Subcutaneous adipose tissue (tissue), 4 donors: ENCODE data around the gene ABTB2. TPM values are rescaled to one million over a fixed set of nuclear protein-coding genes. Genes with fewer than 3 reads are reported as not detected.

ENCODE experiments used
- CTCF ChIP-seq: fragments of 450-650 bp; IDR thresholded peaks from one replicate; pipeline ENCODE4 v1.5.1; 2016; ENCODE audit warnings: low read depth, mild to moderate bottlenecking, control low read depth, antibody characterized with exemption, moderate library complexity
- total RNA-seq, 4 donors: library from RNA; depleted of rRNA; stranded (reverse); fragments of >200 nt; gene quantifications; one replicate each; pipeline ENCODE4 v1.1.0, GENCODE V29; 2016

Gene ABTB2
- total RNA-seq, 4 donors from 2014 or later: 0.88 to 1.9 (median 1.0) TPM

- no peak for TF ChIP-seq CTCF
Measured at GRCh38 chr11:34263441-34264091, 94.2 kb downstream of the ABTB2 start.

GRCh38 chr11:34262531-34263081, 95.2 kb downstream of the ABTB2 start:
- no peak for TF ChIP-seq CTCF

DNA sequence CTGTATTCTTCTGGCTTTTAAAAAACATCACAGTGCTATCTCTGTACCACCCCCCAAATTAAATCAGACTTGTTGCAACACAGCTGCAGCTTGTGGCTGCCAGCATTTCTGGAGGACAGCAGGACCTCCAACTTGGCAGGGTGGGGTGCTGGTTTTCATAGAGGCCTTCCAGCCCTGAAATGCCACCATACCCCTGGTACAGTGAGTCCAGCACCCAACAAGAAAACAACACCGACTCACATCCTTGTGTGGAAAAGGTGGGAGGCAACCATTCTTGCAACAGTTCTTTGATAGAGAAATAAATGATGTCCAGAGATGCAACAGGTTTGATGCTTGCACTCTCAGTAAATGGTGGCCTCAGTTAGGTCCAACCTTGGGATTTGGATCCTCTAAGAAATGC, 96.0 kb downstream of the ABTB2 start:
- TF ChIP-seq CTCF: no peak

GRCh38 chr11:34261095-34261494, 96.7 kb downstream of the ABTB2 start:
- TF ChIP-seq CTCF: no peak

DNA sequence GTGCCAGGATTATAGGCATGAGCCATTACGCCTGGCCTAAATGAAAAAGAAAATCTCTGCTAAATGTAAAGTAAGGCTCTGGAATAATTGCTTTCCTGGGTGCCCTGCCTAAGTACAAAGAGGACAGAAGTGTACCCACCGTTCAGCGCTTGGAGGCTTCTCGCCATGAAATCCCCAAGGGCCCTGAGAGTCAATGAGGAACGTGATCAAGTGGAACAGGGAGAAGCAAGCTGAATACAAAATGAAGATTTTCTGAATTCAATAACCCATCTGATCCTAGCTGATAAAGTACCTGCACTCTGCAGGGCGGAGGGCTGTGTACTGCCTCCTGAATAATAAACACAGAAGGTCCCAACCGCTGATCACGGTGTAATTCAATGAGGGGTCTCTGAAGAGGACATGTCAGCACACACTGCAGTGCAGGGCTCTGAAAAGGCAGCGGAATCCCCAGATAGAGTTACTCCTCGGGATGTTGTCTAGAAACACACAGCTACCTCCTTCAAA, 97.7 kb downstream of the ABTB2 start:
- no peak for TF ChIP-seq CTCF

GRCh38 chr11:34259087-34259486, 98.7 kb downstream of the ABTB2 start:
- TF ChIP-seq CTCF: no peak

DNA sequence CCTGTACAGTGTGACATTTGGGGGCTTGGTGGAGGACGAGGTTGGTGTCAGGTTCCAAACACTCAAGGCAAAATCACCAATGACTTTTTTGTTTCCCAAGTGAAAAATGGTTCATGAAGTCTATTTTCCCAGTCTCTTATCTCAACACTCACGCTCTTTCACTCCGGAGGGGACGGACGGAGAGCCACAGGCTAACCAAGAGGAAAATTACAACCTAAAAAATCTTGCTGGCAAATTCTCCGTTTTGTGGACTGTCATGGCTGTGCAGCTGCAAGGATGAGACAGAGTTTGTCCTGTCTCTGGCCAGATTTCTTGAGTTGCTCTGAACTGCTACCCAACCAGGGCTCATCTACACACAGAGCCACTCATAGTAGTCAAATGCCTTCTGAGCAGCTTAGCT, 101.2 kb downstream of the ABTB2 start:
- TF ChIP-seq CTCF: no peak
